HepG2 (cell line): ENCODE results near the gene ZNF629. TPM values are rescaled to one million over a fixed set of nuclear protein-coding genes. Genes with fewer than 3 reads are reported as not detected.
"Not testable (repeated sequence)": the region's sequence is repeated elsewhere in the genome, so short reads cannot be mapped to it uniquely, and the experiment has no call there.

Experiments
- FOXA3 ChIP-seq: IDR thresholded peaks from 2 replicates; pipeline ENCODE4 v1.6.1; 2016; ENCODE audit warnings: missing genetic modification reagents, missing compliant biosample characterization
- HNF4A ChIP-seq: sonication (generic); formaldehyde crosslinking; IDR thresholded peaks from 2 replicates; pipeline ENCODE4 v1.4.0; 2020; ENCODE audit warnings: missing genetic modification reagents
- LCORL ChIP-seq, 2 experiments: fragments of 450-650 bp in 1 of 2; sonication (generic) in 1 of 2; formaldehyde crosslinking in 1 of 2; IDR thresholded peaks; 2 replicates each; pipeline versions ENCODE4 v1.5.0 to v1.6.1; 2017 to 2020; ENCODE audit warnings: antibody characterized with exemption in 1 of 2, missing genetic modification reagents in 1 of 2
- MIXL1 ChIP-seq: IDR thresholded peaks from 2 replicates; pipeline ENCODE4 v1.6.1; 2016
- NR2F1 ChIP-seq, 2 experiments: fragments of 450-650 bp in 1 of 2; formaldehyde crosslinking in 1 of 2; IDR thresholded peaks; 2 replicates each; pipeline versions ENCODE4 v1.5.0 to v1.6.1; 2016 to 2020; ENCODE audit warnings: mild to moderate bottlenecking in 1 of 2, missing compliant biosample characterization in 1 of 2, missing genetic modification reagents in 1 of 2, moderate library complexity in 1 of 2
- THRA ChIP-seq: sonication (generic); formaldehyde crosslinking; IDR thresholded peaks from 2 replicates; pipeline ENCODE4 v1.4.0; 2020; ENCODE audit warnings: missing genetic modification reagents, borderline replicate concordance
- ZBTB20 ChIP-seq: sonication (generic); formaldehyde crosslinking; IDR thresholded peaks from 2 replicates; pipeline ENCODE4 v1.8.1; 2023; ENCODE audit warnings: missing genetic modification reagents, low read depth, mild to moderate bottlenecking, borderline replicate concordance
- ZEB1 ChIP-seq: IDR thresholded peaks from 2 replicates; pipeline ENCODE4 v1.6.1; 2012; ENCODE audit warnings: mild to moderate bottlenecking, low read depth, inconsistent platforms; ENCODE audit not compliant: insufficient replicate concordance
- ZFX ChIP-seq: sonication (generic); formaldehyde crosslinking; IDR thresholded peaks from 2 replicates; pipeline ENCODE4 v1.4.0; 2020; ENCODE audit warnings: mild to moderate bottlenecking, low read depth, missing genetic modification reagents, moderate library complexity
- ZMYM3 ChIP-seq: sonication (generic); formaldehyde crosslinking; IDR thresholded peaks from 2 replicates; pipeline ENCODE4 v1.5.1; 2020; ENCODE audit warnings: mild to moderate bottlenecking, missing genetic modification reagents
- ZNF318 ChIP-seq: sonication (generic); formaldehyde crosslinking; IDR thresholded peaks from 2 replicates; pipeline ENCODE4 v1.4.0; 2020; ENCODE audit warnings: mild to moderate bottlenecking, missing genetic modification reagents
- ZNF644 ChIP-seq: IDR thresholded peaks from 2 replicates; pipeline ENCODE4 v1.6.1; 2016; ENCODE audit warnings: low read depth
- polyA plus RNA-seq, 8 experiments: library from polyadenylated mRNA; depleted of rRNA in 3 of 8; stranded (reverse) in 7 of 8; unstranded in 1 of 8; fragments of >200 nt; fragmentation: Illumina TruSeq in 4 of 8; extraction: Trizol in 4 of 8; gene quantifications; 2 replicates each; pipeline versions ENCODE4 v1.2.1 to v1.2.3, GENCODE V29; 2011 to 2016; ENCODE audit warnings: low read depth in 4 of 8, missing spikeins in 1 of 8, mixed read lengths in 1 of 8; ENCODE audit not compliant: insufficient read depth in 1 of 8
- total RNA-seq, 5 experiments: library from RNA; depleted of rRNA; stranded (reverse); fragments of >200 nt; fragmentation: Illumina TruSeq; extraction: Trizol; gene quantifications; 2 replicates each; pipeline ENCODE4 v1.2.3, GENCODE V29; 2016; ENCODE audit warnings: low read depth in 1 of 5
- TF ChIP-seq, protein P1 (sequence below), 2 experiments: sonication (generic) in 1 of 2; formaldehyde crosslinking in 1 of 2; IDR thresholded peaks; 2 replicates each; pipeline versions ENCODE4 v1.4.0 to v1.6.1; 2016 to 2020; ENCODE audit warnings: borderline replicate concordance in 1 of 2, low read depth in 1 of 2, mild to moderate bottlenecking in 1 of 2, missing genetic modification reagents in 1 of 2

Gene ZNF629
- total and polyA plus RNA-seq, 2 of the 13 experiments (the other 11 are each of a cell fraction or from before 2014, with no cell fraction given): 6.1 to 16.5 TPM

DNA sequence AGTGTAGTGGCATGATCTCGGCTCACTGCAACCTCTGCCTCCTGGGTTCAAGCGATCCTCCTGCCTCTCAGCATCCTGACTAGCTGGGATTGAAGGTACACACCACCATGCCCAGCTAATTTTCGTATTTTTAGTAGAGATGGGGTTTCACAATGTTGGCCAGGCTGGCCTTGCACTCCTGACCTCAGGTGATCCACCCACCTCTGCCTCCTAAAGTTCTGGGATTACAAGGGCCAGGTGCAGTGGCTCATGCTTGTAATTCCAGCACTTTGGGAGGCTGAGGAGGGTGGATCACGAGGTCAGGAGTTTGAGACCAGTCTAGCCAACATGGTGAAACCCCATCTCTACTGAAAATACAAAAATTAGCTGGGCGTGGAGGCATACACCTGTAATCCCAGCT lies 22.7 kb upstream of the ZNF629 start (continued):
- TF ChIP-seq THRA (peak; percentile 57; the same call in 1 of the 2 replicates), HNF4A (CRISPR knock-in tag) (peak; percentile 84), ZBTB20 (CRISPR knock-in tag) (0 out of 2 replicates have a peak, but pooled peaks have one; percentile 23), ZNF644 (0 out of 2 replicates have a peak, but pooled peaks have one; percentile 15), ZNF318 (0 out of 2 replicates have a peak, but pooled peaks have one; percentile 84), ZMYM3 (peak; percentile 85), ZFX (CRISPR knock-in tag) (peak; percentile 32; the same call in 1 of the 2 replicates), NR2F1 (CRISPR knock-in tag; IDR thresholded peaks at IDR 0.05) (peak in 1 of 2 experiments; percentile 89; a peak in 3 of 4 replicates), ZEB1 (peak; percentile 57), FOXA3 (CRISPR knock-in tag) (peak; percentile 60), MIXL1 (CRISPR knock-in tag) (0 out of 2 replicates have a peak, but pooled peaks have one; percentile 32), LCORL (CRISPR knock-in tag; IDR thresholded peaks at IDR 0.05) (peak; percentile 38; the same call in 1 of the 2 replicates)
- TF ChIP-seq, protein P1, sequence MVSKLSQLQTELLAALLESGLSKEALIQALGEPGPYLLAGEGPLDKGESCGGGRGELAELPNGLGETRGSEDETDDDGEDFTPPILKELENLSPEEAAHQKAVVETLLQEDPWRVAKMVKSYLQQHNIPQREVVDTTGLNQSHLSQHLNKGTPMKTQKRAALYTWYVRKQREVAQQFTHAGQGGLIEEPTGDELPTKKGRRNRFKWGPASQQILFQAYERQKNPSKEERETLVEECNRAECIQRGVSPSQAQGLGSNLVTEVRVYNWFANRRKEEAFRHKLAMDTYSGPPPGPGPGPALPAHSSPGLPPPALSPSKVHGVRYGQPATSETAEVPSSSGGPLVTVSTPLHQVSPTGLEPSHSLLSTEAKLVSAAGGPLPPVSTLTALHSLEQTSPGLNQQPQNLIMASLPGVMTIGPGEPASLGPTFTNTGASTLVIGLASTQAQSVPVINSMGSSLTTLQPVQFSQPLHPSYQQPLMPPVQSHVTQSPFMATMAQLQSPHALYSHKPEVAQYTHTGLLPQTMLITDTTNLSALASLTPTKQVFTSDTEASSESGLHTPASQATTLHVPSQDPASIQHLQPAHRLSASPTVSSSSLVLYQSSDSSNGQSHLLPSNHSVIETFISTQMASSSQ (IDR thresholded peaks at IDR 0.05; ENCODE audit: low read depth): not testable (repeated sequence)
- TF ChIP-seq, protein P1 (CRISPR knock-in tag; IDR thresholded peaks at IDR 0.05; ENCODE audit: borderline replicate concordance): 0 out of 2 replicates have a peak, but pooled peaks have one; percentile 35
- TF ChIP-seq LCORL (IDR thresholded peaks at IDR 0.05): not testable (repeated sequence)
